CD4-positive, alpha-beta T cell treated with Interleukin-10 for 1 hour (primary cell): ENCODE data around the gene GNAO1.

Source experiments
- DNase-seq: peaks from one replicate; pipeline ENCODE4 v3.0.0-alpha.2; 2020

The GNAO1 gene

DNA sequence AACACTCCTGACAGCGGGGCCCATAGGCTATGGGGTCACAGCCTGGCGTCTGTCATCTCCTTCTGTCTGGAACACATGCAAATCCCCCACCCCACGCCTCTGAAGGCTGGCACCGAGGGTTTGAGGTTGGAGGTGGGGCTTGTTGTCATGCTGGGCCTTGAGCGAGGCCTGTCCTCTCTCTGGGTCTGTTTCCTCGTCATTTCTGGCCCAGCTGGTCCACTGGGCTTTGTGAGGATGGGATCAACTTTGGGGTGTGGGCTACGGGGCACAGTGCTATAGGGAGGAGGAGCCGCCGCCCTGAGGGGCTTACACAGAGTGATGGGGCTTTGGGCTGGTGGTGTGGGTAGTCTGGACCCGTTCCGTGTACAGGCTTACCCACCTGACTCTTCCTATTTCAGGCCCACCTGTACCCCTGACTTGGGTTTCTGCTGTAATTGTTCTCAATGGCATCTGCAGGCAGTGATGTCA, 146.6 kb downstream of the GNAO1 start:
- no peak for DNase-seq

DNA sequence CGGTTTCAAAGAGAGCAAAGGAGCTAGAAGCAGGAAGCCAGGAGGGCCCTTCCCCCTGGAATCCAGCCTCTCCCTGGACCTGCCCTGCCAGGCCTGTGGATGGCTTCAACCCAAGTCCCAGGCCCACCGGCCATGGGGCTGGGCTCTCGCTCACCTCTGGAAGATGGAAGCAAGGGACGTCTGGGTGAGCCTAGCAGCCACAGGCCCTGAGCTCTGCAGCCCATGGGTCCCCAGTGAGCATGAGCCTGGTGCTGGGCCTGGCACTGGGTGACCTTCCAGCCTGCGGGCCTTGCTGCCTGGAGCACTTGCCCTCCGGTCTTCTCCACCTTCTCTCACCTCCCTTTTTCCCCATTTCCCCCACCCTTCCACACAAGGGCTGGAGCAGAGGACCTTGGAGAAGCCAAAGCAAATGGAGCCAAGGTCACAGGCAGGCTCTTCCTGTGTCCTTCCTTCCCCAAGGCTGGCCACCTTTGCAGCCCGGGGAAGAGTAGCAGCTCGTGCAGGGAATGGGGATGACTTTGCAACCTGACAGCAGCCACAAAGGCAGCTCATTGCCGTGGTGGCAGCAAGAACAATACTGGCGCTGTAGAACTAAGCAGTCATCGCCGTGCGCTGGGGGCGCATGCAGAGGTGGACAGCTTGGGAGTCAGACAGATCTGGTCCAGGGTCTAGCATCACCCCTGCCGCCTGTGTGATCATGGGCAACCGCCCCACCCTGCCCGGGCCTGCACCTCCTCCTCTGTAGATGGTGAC, 147.5 kb downstream of the GNAO1 start:
- DNase-seq = no peak

DNA sequence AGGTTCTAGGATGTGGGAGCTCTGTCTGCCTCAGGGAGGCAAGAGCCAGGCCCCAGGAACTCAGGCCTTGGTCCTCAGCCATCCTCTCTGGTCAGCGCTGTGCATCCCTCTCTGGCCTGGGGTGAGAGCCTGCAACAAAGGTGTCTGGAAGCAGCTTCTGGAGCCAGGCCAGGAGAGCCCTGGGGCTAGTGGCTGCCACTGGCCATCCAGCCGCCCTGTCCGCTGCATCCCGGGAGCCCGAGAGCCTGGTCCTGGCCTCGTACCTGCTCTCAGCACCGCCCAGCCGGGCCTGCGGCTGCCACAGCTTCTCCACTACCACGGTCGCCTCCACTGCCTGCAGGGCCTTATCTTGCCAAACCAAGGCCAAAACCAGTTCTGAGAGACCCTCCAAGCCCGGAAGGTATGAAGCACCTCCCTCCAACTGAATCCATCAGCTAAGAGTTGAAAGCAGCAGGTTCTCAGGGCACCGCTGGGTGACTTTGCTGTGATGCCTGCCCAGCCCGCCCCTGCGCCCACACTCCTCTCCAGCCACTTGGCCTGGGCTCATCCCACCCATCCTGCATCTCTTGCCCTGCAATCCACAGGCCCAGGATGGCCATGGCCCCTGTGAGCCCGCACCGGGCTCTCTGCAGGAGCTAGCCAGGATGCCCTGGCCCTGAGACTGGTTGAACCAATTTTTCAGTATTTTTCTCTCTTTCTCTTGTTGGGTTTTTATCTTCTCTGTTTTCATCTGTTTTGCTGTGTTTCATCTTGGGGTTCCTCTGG, 148.3 kb downstream of the GNAO1 start:
- DNase-seq = no peak

DNA sequence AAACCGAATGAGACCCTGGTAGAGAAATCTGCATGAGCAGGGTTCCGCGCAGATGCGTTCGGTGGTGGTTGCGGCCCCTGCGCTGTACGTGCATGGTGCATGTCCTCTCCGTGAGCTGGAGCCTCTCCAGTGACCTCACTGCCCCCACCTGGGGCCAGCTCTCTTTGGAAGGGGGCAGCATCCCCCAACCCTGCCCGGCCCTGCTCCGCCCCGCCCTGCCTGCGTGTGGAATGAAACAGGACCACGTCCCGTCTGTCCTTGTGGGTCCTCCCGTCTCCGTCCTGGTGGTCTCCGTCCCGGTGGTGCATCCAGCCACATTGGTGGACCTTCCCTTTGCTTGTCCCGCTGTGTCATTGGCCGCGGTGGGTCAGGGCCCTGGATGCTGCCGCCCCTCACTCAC, 149.1 kb downstream of the GNAO1 start:
- DNase-seq = no peak

DNA sequence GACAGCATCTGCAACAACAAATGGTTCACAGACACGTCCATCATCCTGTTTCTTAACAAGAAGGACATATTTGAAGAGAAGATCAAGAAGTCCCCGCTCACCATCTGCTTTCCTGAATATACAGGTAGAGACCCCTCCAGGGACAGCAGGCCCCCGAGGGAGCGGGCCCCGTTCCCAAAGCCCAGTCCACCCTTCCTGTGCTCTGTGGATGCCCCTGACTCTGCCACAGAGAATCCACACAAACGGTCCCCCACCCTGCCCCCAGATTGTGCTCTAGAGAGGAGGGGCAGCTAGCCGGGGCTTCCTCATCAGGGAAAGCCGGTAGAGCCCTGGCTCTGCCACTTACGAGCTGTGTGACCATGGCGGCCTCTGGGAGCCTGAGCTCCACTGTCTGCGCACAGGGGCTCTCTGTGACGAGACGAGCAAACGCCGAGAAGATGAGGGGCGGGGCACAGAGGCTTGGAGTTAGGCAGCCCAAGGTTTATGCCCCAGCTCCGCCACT, 149.6 kb downstream of the GNAO1 start:
- no peak for DNase-seq

DNA sequence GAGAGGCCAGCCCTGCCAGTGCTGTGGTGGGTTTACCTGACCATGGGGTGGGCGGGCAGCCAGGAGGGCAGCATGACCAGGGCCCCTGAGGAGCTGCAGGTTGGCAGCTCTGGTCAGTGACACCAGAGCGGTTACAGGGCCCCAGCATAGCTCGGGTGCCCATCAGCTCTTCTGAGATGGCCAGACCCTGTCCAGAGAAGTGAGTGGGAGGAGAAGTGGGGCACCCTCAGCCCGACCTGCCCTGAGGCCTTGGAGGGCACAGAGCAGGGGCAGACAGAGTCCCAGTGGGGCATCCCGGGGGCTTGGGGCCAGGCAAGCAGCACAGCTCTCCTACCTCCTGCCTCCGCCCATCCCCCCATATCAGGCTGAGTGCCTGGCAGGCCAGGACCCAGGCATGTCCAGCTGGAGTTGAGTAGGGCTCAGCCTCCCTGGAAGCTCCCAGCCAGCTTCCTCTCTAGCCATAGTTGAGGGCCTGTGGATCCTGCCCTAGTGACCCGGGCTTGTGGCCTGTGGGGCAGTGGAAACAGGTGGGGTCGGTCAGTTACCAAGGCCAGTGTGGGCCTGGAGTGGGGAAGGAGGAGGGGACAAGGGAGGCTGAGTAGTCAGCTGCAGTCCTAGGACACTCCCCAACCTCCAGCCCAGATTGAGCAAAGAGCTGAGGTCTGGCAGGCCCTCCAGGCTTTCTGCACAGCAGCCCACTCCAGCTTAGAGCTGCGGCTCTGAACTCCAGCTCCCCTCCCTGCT, 150.5 kb downstream of the GNAO1 start:
- DNase-seq = no peak

DNA sequence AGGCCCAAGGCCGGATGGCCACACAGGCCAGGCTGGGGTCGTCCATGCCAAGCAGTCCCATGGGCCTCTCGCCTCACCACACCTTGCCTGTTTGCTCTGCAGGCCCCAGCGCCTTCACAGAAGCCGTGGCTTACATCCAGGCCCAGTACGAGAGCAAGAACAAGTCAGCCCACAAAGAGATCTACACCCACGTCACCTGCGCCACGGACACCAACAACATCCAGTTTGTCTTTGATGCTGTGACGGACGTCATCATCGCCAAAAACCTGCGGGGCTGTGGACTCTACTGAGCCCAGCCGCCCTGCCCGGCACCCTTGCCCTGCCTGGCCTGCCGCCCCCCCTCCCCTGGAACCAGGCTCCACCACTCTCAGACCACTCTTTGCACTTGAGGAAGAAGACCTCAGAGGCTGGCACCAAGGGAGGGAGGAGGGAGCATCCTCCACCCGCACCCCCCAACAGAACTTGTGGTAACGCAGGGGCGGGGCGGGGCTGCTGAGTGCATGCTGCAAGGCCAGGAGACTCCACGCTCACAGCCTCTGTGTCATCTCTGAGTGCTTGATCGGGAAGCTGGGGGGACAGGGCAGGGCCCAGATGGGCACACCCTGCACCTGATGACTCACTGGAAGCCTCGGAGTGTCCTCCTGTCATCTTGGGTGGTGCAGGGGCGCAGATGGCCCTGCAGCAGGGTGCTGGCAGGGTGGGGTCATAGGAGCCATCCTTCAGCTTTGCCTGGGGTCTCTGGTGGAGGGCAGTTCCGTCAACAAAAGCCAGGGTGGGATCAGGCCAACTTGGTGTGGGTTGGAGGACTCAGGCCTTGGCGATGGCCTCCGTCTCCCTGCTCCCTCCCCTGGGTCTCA, 152.6 kb downstream of the GNAO1 start:
- no peak for DNase-seq

DNA sequence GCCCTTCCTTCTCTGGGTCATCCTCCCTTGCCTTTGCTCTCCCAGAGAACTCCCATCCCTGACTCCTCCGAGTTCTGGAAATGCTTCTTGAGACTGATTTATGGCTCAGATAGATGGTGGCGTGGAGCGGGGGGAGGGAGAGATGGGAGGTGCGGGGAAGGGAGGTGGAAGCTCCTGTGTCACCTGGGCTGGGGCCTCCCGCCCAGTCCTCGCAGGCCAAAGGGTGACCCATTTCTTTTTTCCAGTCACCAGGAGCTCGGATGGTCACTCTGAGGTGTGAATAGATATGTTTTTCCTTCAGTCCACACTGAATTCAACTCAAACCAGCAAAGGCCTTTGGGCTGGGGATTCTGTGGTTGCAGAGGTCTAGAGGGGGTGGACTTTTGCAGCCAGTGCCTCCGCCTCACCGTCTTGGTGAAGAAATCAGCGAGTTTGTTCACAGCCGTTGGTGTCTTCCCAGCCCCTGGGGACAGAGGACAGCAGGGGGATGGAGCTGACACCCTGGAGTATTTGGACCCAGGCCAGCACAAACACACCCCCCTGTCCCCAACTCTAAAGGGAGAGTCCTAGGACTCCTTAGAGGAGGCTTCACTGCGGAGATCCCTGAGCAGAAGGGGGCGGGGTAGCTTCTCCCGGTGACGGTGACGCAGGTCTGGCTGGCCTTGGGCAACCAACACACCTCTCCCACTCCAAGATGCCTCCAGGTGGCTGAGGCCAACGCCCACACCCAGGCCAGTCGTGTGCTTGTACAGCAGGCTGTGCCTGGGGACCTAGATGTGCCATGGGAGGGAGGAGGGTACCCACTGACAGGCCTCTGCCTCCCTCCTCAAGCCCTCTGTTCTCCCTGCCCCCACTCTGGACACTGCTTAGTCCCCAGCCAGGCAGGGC, 153.5 kb downstream of the GNAO1 start:
- no peak for DNase-seq

DNA sequence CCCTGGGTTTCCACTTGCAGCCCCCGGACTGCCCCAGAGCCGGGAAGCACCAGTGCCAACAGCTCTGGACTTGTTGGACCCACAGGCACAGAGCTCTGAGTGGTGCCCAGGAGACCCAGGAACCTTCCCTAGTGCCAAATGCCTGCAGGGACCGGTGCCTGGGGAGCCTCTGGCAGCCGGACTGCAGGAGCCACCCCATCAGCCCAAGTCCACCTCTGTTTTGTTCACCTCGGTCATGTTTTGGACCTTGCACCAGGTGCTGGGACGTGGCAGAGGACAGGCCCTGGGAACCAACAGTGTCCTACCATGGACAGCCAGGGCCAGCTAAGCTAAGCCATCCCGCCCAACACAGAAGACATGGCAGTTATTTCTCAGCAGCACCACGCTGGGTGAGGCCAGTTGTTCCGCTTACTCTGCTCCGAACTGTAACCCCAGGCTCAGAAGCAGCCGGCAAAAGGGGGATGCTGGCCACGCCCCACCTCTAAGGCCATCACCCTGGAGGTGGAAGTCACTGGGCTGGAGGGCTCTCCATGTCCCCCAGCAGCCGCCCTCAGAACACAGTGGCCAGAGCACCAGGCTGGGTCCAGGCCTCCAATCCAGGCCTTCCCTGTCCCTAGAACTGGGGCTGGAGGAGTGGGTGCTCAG, 154.2 kb downstream of the GNAO1 start:
- DNase-seq = no peak

DNA sequence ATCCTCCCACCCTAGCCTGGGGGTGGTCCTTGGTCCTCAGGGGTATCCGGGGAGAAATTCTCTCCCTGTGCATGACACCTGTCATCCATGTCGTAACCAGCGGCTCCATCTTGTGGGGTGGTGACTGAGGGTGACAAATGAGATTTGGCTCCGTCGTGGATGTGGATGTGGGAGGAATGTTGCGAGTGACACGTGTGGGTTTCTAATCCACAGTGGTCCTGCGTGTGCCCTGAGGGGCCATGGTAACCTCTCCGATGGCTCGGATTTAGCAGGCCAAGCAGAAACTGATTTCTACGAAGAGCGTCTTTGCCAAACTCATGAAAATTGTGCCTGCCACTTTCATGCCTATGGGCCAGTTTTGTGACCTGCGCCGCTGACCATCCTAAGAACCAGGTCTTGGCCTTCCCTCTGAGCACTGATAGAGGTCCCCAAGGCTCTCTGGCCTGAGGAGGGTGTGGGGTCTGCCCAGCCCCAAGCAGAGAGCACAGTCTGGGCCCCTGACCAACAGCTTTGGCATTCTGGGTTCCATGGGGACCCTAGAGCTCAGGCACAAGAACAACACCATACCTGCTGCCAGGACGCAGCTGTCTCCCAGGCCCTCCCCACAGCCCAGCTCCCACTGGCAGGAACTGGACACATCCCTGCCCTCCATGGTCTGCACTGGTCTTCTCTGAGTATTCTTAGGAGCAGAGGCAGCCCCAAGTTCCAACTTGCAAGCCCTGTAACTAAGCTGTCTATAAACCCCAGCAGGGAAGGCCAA, 155.0 kb downstream of the GNAO1 start:
- DNase-seq = no peak

DNA sequence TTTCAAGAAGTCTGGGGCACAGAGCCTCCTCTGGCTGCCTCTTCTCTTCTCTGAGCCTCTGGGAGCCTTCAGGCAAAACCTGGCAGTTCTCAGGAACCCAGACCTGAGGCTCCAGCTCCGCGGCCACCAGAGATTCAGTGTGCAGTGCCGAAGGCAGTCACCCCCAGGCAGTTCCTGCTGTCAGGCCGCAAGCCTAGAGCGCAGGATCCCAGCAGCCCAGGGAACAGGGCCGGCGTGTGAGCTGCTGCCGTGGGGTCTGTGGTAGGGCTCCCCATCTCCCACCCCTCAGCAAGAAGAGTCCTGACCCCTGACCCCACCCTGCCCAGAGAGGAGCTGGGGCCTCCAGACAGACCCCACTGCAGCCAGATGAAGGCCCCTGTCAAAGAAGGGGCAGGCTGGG, 155.9 kb downstream of the GNAO1 start:
- DNase-seq = no peak

DNA sequence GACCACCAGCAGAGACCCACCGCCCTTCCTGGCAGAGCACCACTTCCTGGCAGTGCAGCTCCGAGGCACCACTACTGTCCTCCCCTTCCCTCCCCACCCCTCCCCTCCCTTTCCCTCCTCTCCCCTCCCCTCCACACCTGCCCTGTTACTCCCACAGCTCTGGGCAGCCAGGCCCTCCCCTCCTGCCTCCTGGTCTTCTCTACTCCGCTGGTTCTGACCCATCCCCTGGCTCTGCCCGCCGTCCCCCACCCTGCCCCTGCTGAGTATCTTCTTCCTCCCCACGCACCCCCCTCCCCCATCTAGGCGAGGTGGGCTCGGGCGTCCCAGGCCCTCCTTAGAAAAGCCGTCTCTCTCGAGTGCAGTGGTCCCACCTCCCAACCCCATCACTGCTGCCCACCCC, 156.4 kb downstream of the GNAO1 start:
- no peak for DNase-seq

DNA sequence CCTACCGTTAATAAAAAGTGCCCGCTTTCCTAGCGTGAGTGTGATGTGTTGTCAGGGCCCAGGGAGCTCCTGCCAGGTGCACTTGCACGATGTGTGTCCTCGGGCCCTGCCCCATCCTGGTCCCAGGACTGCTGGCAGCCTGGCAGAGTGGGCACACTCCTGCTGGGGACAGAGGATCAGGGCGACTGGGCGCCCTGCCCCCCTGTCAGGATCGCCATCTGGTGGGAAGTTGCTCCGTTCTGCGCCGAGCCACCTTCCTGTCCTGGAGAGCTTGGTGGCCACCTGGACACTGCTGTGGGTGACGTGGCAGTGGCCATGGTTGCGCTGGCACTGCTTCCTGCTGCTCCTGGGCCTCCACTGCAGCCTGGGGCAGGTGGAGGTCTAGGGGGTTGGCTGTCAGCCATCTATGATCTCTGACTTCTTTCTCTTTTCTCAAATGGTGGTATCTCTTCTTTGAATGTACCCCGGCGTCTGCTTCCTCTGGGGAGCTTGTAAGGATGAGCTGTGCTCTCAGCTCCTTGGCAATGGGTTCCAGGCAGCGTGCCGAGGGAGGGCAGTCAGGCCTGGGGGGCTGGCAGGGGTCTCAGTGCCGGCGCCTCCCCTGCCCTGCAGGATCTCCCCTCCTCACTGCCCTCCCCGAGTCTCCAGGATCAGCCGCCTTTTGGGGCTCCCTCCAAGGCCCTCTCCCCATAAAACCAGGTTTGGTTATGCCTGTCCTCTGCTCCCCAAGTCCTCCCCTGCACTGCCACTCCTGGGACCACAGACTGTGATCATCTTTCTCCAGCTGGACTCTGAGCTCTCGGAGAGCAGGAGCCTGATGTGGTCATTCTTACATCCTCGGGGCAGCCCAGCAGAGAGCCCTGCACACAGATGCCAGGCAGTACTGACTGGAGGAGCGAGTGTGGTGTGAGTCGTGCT, 157.1 kb downstream of the GNAO1 start:
- DNase-seq = no peak

DNA sequence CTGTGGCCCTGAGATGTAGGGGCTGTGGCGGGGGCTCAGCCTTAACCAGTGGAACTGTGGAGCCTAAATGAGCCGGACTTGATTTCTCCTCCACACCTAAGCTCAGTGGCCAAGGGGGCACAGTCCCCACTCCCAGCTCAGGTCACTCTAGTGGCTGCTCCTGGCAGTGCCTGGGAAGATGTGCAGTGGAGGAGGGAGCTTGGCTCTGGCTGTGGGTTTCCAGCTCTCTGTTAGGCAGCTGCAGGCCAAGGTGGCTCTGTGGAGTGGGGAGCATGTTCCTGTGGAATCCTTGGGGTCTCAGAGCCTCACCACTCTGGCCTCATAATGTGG, 157.8 kb downstream of the GNAO1 start:
- DNase-seq = no peak

DNA sequence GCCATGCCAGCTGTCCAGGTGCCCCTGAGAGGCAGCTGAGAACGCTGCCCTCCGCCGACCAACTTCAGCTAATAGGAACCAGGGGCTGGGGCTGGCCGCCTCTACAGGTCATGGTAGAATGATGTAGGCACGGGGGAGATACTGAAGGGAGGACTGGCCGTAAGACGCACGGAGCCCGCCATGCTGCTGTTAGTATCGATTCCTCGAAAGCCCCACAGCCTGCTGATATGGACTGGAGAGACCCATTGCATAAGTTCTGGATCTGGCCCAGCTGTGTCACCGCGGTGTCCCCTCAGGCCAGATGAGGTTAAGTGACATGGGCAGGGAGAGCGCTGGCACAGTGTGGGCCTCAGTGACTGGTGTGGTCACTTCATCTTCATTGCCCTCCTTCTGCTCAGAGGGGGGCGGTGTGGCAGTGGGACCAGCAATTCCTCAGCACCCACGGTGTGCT, 158.4 kb downstream of the GNAO1 start:
- DNase-seq = no peak

DNA sequence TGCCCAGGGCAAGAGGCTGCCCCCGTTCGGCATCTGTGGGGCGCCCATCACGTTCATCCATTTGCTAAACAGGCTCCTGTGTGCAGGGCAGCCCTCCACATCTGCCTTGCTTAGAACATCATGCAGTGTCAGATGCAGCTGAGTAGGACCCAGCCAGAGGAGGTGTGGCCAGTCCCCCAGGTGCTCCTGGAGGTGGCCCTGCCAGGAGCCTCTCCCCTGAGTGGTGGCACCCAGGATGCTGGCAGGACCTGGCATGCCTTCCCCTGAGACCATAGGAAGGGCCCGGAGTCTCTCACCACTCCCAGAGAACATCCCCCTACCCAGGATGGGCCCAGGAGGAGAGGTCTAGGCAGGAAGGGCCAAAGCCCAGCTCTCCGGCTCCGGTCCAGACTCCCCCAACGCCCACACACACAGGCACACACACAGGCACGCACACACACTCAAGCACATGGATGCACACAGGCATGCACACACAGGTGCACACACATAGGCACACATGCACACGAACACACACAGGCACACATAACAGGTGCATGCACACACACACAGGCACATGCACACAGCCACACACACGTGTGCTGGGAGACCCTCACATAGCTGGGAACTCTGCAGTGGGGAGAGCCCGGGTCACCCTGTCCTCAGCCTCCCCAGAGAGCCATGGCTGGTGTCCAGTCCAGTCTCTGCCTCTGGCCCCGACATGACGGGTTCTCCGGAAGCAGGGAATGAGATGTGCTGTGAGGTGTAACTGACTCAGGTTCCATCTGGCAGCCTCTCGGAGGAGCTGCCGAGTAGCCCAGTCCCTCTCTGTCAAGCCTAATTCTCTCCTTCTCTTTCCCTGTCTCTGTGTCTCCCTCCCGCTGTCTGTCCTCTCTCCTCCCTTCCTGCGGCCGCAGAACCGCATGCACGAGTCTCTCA, 159.5 kb downstream of the GNAO1 start:
- DNase-seq = no peak

DNA sequence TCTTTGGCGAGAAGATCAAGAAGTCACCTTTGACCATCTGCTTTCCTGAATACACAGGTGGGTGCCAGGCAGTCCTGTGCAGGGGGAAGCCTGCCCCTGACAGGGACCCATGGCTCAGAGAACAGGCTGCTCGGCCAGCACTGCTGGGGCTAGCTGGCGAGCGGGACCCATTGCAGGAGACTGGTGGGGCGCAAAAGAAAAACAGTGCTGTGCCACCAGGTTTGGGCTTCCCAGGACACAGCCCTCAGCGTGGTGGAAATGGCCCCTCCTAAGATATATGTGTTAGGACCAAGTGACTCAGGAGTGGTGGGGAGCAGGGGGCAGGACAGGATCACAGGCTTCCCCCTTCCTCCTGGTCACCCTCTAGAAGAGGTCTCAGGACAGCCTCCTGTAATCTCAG, 160.2 kb downstream of the GNAO1 start:
- DNase-seq = no peak
